MM.1S (cell line): ENCODE results near the gene BUB3.

ENCODE experiments used
- DNase-seq: peaks from one replicate; pipeline ENCODE4 v3.0.0-alpha.2; 2015
- H2AFZ ChIP-seq: fragments of 300-600 bp; sonication (generic); 2 replicates; pipeline ENCODE4 v1.6.0; 2016; ENCODE audit warnings: antibody characterized with exemption, low read length
- H3F3A ChIP-seq: fragments of 300-600 bp; sonication (generic); 2 replicates; pipeline ENCODE4 v1.6.1; 2016; ENCODE audit warnings: mild to moderate bottlenecking, antibody characterized with exemption, low read length, moderate library complexity, mixed read lengths; ENCODE audit not compliant: insufficient read depth
- H3K27ac ChIP-seq: fragments of 300-600 bp; sonication (generic); 2 replicates; pipeline ENCODE4 v1.5.1; 2016; ENCODE audit warnings: mild to moderate bottlenecking, low read length
- H3K27me3 ChIP-seq: fragments of 300-600 bp; sonication (generic); replicated peaks from 2 replicates; pipeline ENCODE4 v1.6.0; 2016; ENCODE audit warnings: low read length; ENCODE audit not compliant: insufficient read depth
- H3K36me3 ChIP-seq: fragments of 300-600 bp; sonication (generic); replicated peaks from 2 replicates; pipeline ENCODE4 v1.6.1; 2016; ENCODE audit warnings: mild to moderate bottlenecking, low read length, mixed read lengths; ENCODE audit not compliant: insufficient read depth
- H3K4me1 ChIP-seq: fragments of 300-600 bp; sonication (generic); 2 replicates; pipeline ENCODE4 v1.6.1; 2016; ENCODE audit warnings: low read length, mixed read lengths
- H3K4me2 ChIP-seq: fragments of 300-600 bp; sonication (generic); 2 replicates; pipeline ENCODE4 v1.6.0; 2016; ENCODE audit warnings: low read depth, low read length
- H3K4me3 ChIP-seq: fragments of 300-600 bp; sonication (generic); 2 replicates; pipeline ENCODE4 v1.5.1; 2016; ENCODE audit warnings: low read length, mixed read lengths
- H3K79me2 ChIP-seq: fragments of 300-600 bp; sonication (generic); 2 replicates; pipeline ENCODE4 v1.6.1; 2016; ENCODE audit warnings: mixed run types, low read length, mixed read lengths
- H3K9ac ChIP-seq: fragments of 300-600 bp; sonication (generic); 2 replicates; pipeline ENCODE4 v1.6.1; 2016; ENCODE audit warnings: low read length, mixed read lengths
- H3K9me2 ChIP-seq: fragments of 300-600 bp; sonication (generic); replicated peaks from 2 replicates; pipeline ENCODE4 v1.6.1; 2016; ENCODE audit warnings: mild to moderate bottlenecking, low read length, mixed read lengths; ENCODE audit not compliant: insufficient read depth
- H3K9me3 ChIP-seq: fragments of 300-600 bp; sonication (generic); replicated peaks from 2 replicates; pipeline ENCODE4 v1.6.1; 2016; ENCODE audit warnings: mild to moderate bottlenecking, low read length, mixed read lengths; ENCODE audit not compliant: insufficient read depth
- H4K20me1 ChIP-seq: fragments of 300-600 bp; sonication (generic); 2 replicates; pipeline ENCODE4 v1.6.1; 2016; ENCODE audit warnings: mild to moderate bottlenecking, low read length, moderate library complexity, mixed read lengths; ENCODE audit not compliant: insufficient read depth
- CTCF ChIP-seq: fragments of 300-600 bp; sonication (generic); IDR thresholded peaks from 2 replicates; pipeline ENCODE4 v1.5.1; 2016; ENCODE audit warnings: antibody characterized with exemption, low read length, mixed read lengths
- EZH2 ChIP-seq: fragments of 300-600 bp; sonication (generic); optimal IDR thresholded peaks from 2 replicates; pipeline ENCODE3; 2017; ENCODE audit warnings: low read depth, mild to moderate bottlenecking, antibody characterized with exemption, low read length, mixed read lengths
- EZH2phosphoT487 ChIP-seq: fragments of 300-600 bp; sonication (generic); IDR thresholded peaks from 2 replicates; pipeline ENCODE4 v1.6.1; 2018; ENCODE audit warnings: antibody characterized with exemption, low read length

BUB3 gene

GRCh38 chr10:123180101-123181090 lies 26.2 kb downstream of the BUB3 start:
- Histone ChIP-seq H2AFZ (no peak overlapping the region), H3K27ac (no peak overlapping the region), H3K79me2 (no peaks in the 10 kb centered on the region), H3K9ac (no peak overlapping the region), H3K4me3 (no peak overlapping the region), H3K27me3 (no peaks in the 10 kb centered on the region), H3K4me1 (no peaks in the 10 kb centered on the region), H3K9me2 (no peaks in the 10 kb centered on the region), H4K20me1 (no peaks in the 10 kb centered on the region), H3K9me3 (no peaks in the 10 kb centered on the region; the same call in 1 of the 2 replicates), H3F3A (no peaks in the 10 kb centered on the region), H3K4me2 (no peak overlapping the region), H3K36me3 (no peaks in the 10 kb centered on the region)
- TF ChIP-seq EZH2 (no peak), CTCF (no peak), EZH2phosphoT487 (no peak)
- DNase-seq, result no peak

- Histone ChIP-seq H3K4me3 (no peak overlapping the region), H3K36me3 (no peaks in the 10 kb centered on the region; the same call in 1 of the 2 replicates), H2AFZ (no peak overlapping the region), H4K20me1 (no peaks in the 10 kb centered on the region), H3K9me3 (no peaks in the 10 kb centered on the region; the same call in 1 of the 2 replicates), H3K4me1 (no peaks in the 10 kb centered on the region), H3K4me2 (no peak overlapping the region), H3F3A (no peaks in the 10 kb centered on the region), H3K9me2 (no peaks in the 10 kb centered on the region), H3K27me3 (no peaks in the 10 kb centered on the region), H3K27ac (no peak overlapping the region), H3K9ac (no peak overlapping the region), H3K79me2 (no peaks in the 10 kb centered on the region)
- DNase-seq, result no peak
- TF ChIP-seq EZH2, result no peak
- TF ChIP-seq CTCF, result no peak
- TF ChIP-seq EZH2phosphoT487, result no peak
Measured at GRCh38 chr10:123183724-123184123, 29.5 kb downstream of the BUB3 start.

- DNase-seq, result no peak
Measured at GRCh38 chr10:123187781-123188180, 33.6 kb downstream of the BUB3 start.

More at GRCh38 chr10:123187781-123188180, 33.6 kb downstream of the BUB3 start:
- Histone ChIP-seq H3K79me2 (no peaks in the 10 kb centered on the region), H3K4me2 (no peak overlapping the region), H3K9ac (no peak overlapping the region), H3K9me3 (no peaks in the 10 kb centered on the region; the same call in 1 of the 2 replicates), H3K9me2 (no peaks in the 10 kb centered on the region), H3F3A (no peaks in the 10 kb centered on the region), H3K27ac (no peak overlapping the region), H2AFZ (no peak overlapping the region), H3K4me1 (no peaks in the 10 kb centered on the region), H3K36me3 (no peaks in the 10 kb centered on the region; the same call in 1 of the 2 replicates), H4K20me1 (no peaks in the 10 kb centered on the region), H3K4me3 (no peak overlapping the region), H3K27me3 (no peaks in the 10 kb centered on the region)
- no peak for TF ChIP-seq EZH2phosphoT487
- TF ChIP-seq EZH2, result no peak
- TF ChIP-seq CTCF, result no peak
